Activated naive CD4-positive, alpha-beta T cell treated with anti-CD3 and anti-CD28 coated beads for 36 hours (primary cell): Measurements from ENCODE around the gene POLRMT. TPM values are rescaled to one million over a fixed set of nuclear protein-coding genes. Genes with fewer than 3 reads are reported as not detected.
"Not testable (repeated sequence)": the region's sequence is repeated elsewhere in the genome, so short reads cannot be mapped to it uniquely, and the experiment has no call there.

ENCODE experiments used
- CTCF ChIA-PET: fragments of 350-600 bp; sonication (Branson Sonifier 250); formaldehyde crosslinking; loops from one replicate; lab custom pipeline; 2021; ENCODE audit warnings: antibody characterized with exemption; lab: Charles Lee
- DNase-seq: peaks from one replicate; pipeline ENCODE4 v3.0.0-alpha.2; 2020
- H3K27ac Mint-ChIP-seq: one replicate; pipeline ENCODE4 v1.8.0; 2021; ENCODE audit warnings: mild to moderate bottlenecking, mixed read lengths
- H3K27me3 Mint-ChIP-seq: one replicate; pipeline ENCODE4 v1.8.0; 2021; ENCODE audit warnings: low read depth, mixed read lengths
- H3K36me3 Mint-ChIP-seq: one replicate; pipeline ENCODE4 v1.8.0; 2021; ENCODE audit warnings: low read depth, mixed read lengths
- H3K4me1 Mint-ChIP-seq: one replicate; pipeline ENCODE4 v1.8.0; 2021; ENCODE audit warnings: low read depth, mixed read lengths
- H3K4me3 Mint-ChIP-seq: one replicate; pipeline ENCODE4 v1.8.0; 2021; ENCODE audit warnings: mild to moderate bottlenecking, moderate library complexity, mixed read lengths
- H3K9me3 Mint-ChIP-seq: one replicate; pipeline ENCODE4 v1.8.0; 2021; ENCODE audit warnings: mixed read lengths
- intact Hi-C: fragments of 100-400 bp; cut with micrococcal nuclease; formaldehyde crosslinking; loops from one replicate; pipeline ENCODE4 v1.15.1; 2023
- total RNA-seq, 2 experiments: library from RNA; stranded (reverse); gene quantifications; one replicate each; pipeline ENCODE4 v1.2.3, GENCODE V29; 2021

The POLRMT gene
- total RNA-seq, 2 experiments from 2014 or later = 63.8 to 65.6 TPM

GRCh38 chr19:676007-676338, 42.6 kb upstream of the POLRMT start:
- Mint-ChIP-seq H3K27me3 (peaks cover 16% of the 10 kb centered on the region), H3K27ac (no peak overlapping the region), H3K9me3 (no peaks in the 10 kb centered on the region), H3K4me3 (no peak overlapping the region), H3K4me1 (peaks cover 13% of the 10 kb centered on the region), H3K36me3 (no peaks in the 10 kb centered on the region)
- CTCF ChIA-PET = no interaction called here
- intact Hi-C loops = no loop called here
- no peak for DNase-seq

DNA sequence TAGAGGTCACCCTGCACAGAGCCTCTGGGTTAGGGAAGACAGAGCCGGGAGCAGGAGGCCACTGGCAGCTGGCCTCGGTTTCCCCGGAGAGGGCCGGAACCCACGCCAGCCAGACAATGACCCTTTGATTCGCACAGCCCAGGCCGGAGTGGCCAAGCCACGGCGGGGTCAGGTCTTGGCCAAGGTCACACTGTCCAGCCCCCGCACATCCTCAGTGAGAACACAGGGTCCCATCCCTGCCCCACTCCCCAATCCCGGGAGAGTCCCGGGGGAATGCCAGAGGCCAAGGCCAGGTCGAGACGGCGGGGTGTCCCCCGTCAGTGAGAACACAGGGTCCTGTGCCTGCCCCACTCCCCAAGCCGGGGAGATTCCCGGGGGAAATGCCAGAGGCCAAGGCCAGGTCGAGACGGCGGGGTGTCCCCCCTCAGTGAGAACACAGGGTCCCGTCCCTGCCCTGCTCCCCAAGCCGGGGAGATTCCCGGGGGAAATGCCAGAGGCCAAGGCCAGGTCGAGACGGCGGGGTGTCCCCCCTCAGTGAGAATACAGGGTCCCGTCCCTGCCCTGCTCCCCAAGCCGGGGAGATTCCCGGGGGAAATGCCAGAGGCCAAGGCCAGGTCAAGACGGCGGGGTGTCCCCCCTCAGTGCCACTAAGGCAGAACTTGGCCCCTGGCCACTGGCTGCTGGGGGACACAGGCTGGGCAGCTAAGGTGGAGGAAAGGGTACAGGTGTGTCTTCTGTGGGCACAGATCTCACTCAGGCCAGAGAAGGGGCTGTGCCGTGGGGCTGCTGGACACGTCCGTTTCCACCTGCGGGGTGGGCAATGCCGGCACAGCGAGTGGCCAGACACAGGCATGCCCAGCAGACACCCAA, 41.2 kb upstream of the POLRMT start:
- intact Hi-C loops = no loop called here
- Mint-ChIP-seq H3K4me1 (peaks cover 11% of the 10 kb centered on the region), H3K36me3 (no peaks in the 10 kb centered on the region), H3K27ac (no peak overlapping the region), H3K4me3 (no peak overlapping the region), H3K27me3 (peaks cover 16% of the 10 kb centered on the region), H3K9me3 (no peaks in the 10 kb centered on the region)
- CTCF ChIA-PET = no interaction called here
- DNase-seq = no peak

- intact Hi-C loops = no loop called here
- Mint-ChIP-seq H3K4me1 (peaks cover 3% of the 10 kb centered on the region), H3K9me3 (no peaks in the 10 kb centered on the region), H3K4me3 (no peak overlapping the region), H3K27me3 (peaks cover 13% of the 10 kb centered on the region), H3K36me3 (no peaks in the 10 kb centered on the region), H3K27ac (no peak overlapping the region)
- CTCF ChIA-PET = interaction anchor here (2.1 kb wide), 1 partner anchor 63 kb away, joined by 7 read pairs; no protein-coding TSS in a partner anchor
- no peak for DNase-seq
Observed at GRCh38 chr19:670609-671075, 37.3 kb upstream of the POLRMT start.

DNA sequence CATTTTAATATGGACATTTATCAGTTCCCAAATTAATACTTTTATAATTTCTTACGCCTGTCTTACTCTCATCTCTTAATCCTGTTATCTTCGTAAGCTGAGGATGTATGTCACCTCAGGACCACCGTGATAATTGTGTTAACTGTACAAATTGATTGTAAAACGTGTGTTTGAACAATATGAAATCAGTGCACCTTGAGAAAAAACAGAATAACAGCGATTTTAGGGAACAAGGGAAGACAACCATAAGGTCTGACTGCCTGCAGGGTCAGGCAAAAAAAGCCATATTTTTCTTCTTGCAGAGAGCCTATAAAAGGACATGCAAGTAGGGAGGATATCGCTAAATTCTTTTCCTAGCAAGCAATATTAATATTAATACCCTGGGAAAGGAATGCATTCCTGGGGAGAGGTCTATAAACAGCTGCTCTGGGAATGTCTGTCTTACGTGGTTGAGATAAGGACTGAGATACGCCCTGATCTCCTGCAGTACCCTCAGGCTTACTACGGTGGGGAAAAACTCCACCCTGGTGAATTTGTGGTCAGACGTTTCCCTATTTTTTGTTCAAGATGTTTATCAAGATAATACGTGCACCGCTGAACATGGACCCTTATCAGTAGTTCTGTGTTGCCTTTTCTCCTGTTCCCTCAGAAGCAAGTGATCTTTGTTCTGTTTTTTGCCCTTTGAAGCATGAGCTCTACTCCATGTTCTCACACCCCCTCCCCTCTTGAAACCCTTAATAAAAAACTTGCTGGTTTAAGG, 35.5 kb upstream of the POLRMT start:
- H3K9me3 Mint-ChIP-seq, H3K27ac Mint-ChIP-seq, DNase-seq, H3K4me1 Mint-ChIP-seq, H3K4me3 Mint-ChIP-seq, intact Hi-C loops, H3K36me3 Mint-ChIP-seq, H3K27me3 Mint-ChIP-seq: not testable (repeated sequence)
- CTCF ChIA-PET = interaction anchor here (0.6 to 1.0 kb wide), 2 partner anchors 102 to 104 kb away, joined by 3 read pairs; no protein-coding TSS in a partner anchor

GRCh38 chr19:666985-667573, 33.7 kb upstream of the POLRMT start:
- H3K27ac Mint-ChIP-seq, DNase-seq, intact Hi-C loops, H3K4me3 Mint-ChIP-seq, H3K27me3 Mint-ChIP-seq, H3K9me3 Mint-ChIP-seq, H3K36me3 Mint-ChIP-seq: not testable (repeated sequence)
- CTCF ChIA-PET = interaction anchor here (1.0 kb wide), 1 partner anchor 66 kb away, joined by 4 read pairs; no protein-coding TSS in a partner anchor
- H3K4me1 Mint-ChIP-seq = peaks cover 15% of the 10 kb centered on the region

- intact Hi-C loops = loop anchor here (1.0 to 5.0 kb wide), 6 partner anchors 69 to 742 kb away; partner anchors contain the start of genes CDC34, CIRBP, DAZAP1 and RNU6-2
- peaks cover 25% of the 10 kb centered on the region for H3K4me1 Mint-ChIP-seq
- DNase-seq = peak; percentile 87
- no peaks in the 10 kb centered on the region for H3K27me3 Mint-ChIP-seq
- no peak overlapping the region for H3K27ac Mint-ChIP-seq
- no peaks in the 10 kb centered on the region for H3K9me3 Mint-ChIP-seq
- H3K4me3 Mint-ChIP-seq = peak overlapping the region; percentile 80
- H3K36me3 Mint-ChIP-seq = peaks cover 17% of the 10 kb centered on the region
- CTCF ChIA-PET = interaction anchor here (0.6 to 0.8 kb wide), 2 partner anchors 81 to 93 kb away, joined by 3 read pairs; no protein-coding TSS in a partner anchor
Observed at GRCh38 chr19:664913-665443, 31.6 kb upstream of the POLRMT start.

DNA sequence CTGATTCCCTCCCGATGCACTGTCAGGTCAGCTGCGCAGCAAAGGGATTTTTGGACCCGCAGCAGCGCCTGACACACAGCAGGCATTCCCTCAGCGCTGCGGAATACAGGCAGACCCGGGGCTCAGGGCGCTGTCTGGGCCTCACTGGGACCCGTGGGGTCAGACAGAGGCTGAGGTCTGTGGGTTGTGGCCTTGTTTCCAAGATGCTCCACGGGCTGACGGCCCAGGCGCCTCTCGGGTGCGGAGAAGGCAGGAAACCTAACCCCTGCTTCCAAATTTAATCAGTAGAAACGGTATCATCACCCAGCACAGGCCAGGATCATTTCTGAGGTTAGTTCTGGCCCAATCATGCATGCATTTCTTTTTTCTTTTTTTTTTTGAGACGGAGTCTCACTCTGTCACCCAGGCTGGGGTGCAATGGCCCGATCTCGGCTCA, 30.4 kb upstream of the POLRMT start:
- H3K9me3 Mint-ChIP-seq = no peaks in the 10 kb centered on the region
- no peak for DNase-seq
- H3K4me1 Mint-ChIP-seq = peaks cover 35% of the 10 kb centered on the region
- intact Hi-C loops = loop anchor here (1.0 to 5.0 kb wide), 7 partner anchors 17 to 744 kb away; partner anchors contain the start of genes BSG, CDC34, CIRBP and DAZAP1
- H3K4me3 Mint-ChIP-seq = peak overlapping the region; percentile 80
- H3K36me3 Mint-ChIP-seq = peaks cover 22% of the 10 kb centered on the region
- peak overlapping the region; percentile 85 for H3K27ac Mint-ChIP-seq
- no peaks in the 10 kb centered on the region for H3K27me3 Mint-ChIP-seq
- CTCF ChIA-PET = interaction anchor here (1.0 to 1.2 kb wide), 2 partner anchors 14 to 70 kb away, joined by 3 to 8 read pairs; no protein-coding TSS in a partner anchor

- DNase-seq = peak; percentile 95
- H3K9me3 Mint-ChIP-seq = no peaks in the 10 kb centered on the region
- peak within 1 kb of the TSS; percentile 99 for H3K4me3 Mint-ChIP-seq
- peaks cover 23% of the 10 kb centered on the region for H3K36me3 Mint-ChIP-seq
- CTCF ChIA-PET = interaction anchor here (1.0 to 1.2 kb wide), 2 partner anchors 14 to 71 kb away, joined by 3 to 8 read pairs; no protein-coding TSS in a partner anchor
- H3K4me1 Mint-ChIP-seq = peaks cover 40% of the 10 kb centered on the region
- peak within 1 kb of the TSS; percentile 98 for H3K27ac Mint-ChIP-seq
- intact Hi-C loops = loop anchor here (1.0 to 5.0 kb wide), 7 partner anchors 17 to 744 kb away; partner anchors contain the start of genes BSG, CDC34, CIRBP and DAZAP1
- no peaks in the 10 kb centered on the region for H3K27me3 Mint-ChIP-seq
Observed at GRCh38 chr19:662962-663681, 29.8 kb upstream of the POLRMT start, which contains the start of gene RNF126. Gene RNF126, minus strand, starts transcription at chr19:663214. Its CDS starts 93 bp downstream, at chr19:663121.

- CTCF ChIA-PET = no interaction called here
- Mint-ChIP-seq H3K36me3 (peaks cover 23% of the 10 kb centered on the region), H3K27ac (peak overlapping the region; percentile 98), H3K4me3 (peak overlapping the region; percentile 99), H3K4me1 (peaks cover 42% of the 10 kb centered on the region), H3K27me3 (no peaks in the 10 kb centered on the region), H3K9me3 (no peaks in the 10 kb centered on the region)
- DNase-seq = peak; percentile 81
- intact Hi-C loops = loop anchor here (5.0 kb wide), 5 partner anchors 130 to 745 kb away; partner anchors contain the start of genes CDC34, CIRBP, DAZAP1 and RNU6-2
Observed at GRCh38 chr19:662207-662961, 29.0 kb upstream of the POLRMT start.

DNA sequence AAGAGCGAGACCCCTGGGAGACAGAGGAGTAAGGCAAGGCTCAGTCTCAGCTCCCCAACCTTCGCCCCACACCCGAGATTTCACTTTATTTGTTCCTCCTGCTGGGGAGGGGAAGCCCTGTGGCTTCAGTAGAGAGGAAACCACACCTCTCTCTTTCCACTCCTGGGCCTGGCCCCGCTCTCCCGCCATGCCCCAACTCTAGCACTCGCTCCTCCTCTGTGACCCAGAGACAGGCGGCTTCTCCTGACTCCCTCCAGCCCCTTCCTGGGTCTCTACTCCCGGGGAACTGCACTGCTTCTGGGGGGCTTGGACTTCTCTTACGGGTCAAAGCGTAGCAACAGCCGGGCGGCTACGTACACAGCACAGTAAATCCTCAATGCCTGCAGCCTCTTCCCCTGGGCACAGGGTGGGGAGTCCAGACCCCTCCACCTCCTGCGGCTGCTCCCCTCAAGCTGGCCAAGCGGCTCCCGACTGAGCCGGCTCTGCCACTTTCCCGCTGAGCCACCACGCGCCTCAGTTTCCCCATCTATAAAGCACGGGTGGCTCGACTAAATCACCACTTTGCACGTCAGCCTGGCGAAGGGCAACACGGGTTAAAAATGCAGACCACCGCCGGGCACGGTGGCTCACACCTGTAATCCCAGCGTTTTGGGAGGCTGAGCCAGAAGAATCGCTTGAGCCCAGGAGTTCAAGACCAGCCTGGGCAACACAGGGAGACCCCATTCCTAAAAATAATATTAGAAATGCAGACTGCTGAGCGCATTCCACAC, 28.3 kb upstream of the POLRMT start:
- peak overlapping the region; percentile 99 for H3K4me3 Mint-ChIP-seq

More for the DNA sequence above, 28.3 kb upstream of the POLRMT start:
- intact Hi-C loops = loop anchor here (1.0 to 5.0 kb wide), 8 partner anchors 28 to 746 kb away; partner anchors contain the start of genes CDC34, CIRBP, DAZAP1 and POLRMT
- Mint-ChIP-seq H3K4me1 (peaks cover 47% of the 10 kb centered on the region), H3K27me3 (no peaks in the 10 kb centered on the region), H3K36me3 (peaks cover 23% of the 10 kb centered on the region), H3K9me3 (no peaks in the 10 kb centered on the region), H3K27ac (peak overlapping the region; percentile 98)
- peak; percentile 82 for DNase-seq
- CTCF ChIA-PET = interaction anchor here (1.2 kb wide), 1 partner anchor 78 kb away, joined by 3 read pairs; no protein-coding TSS in a partner anchor
